ENCODE measurements around the gene SSC5D. TPM values are rescaled to one million over a fixed set of nuclear protein-coding genes. Genes with fewer than 3 reads are reported as not detected.

Gene SSC5D
- polyA plus RNA-seq, 1 of the 3 experiments (the other 2 are of a cell fraction), result 4.9 TPM

DNA sequence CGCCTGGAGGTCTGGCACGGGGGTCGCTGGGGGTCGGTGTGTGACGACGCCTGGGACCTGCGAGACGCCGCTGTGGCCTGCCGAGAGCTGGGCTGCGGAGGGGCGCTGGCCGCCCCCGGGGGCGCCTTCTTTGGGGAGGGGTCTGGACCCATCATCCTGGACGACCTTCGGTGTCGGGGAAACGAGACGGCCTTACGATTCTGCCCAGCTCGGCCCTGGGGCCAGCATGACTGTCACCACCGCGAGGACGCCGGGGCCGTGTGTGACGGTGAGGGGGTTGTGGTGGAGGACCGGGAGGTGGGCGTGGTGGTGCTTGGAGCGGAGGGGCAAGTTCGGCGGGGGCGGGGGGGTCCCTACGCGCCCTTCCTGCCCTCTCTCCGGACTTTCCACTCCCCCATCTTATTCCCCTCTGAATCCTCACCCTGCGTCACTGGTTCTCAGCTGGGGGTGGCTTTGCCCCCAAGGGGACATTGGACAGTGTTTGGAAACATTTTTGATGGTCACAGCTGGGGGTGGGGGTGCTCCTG is 5.5 kb downstream of the SSC5D start:
- Histone ChIP-seq H3K79me2 (ENCODE audit: insufficient read depth) (no peaks in the 10 kb centered on the region), H3K36me3 (replicated peaks in 1 of 2; ENCODE audit: control insufficient read depth in 1 of 2, insufficient read depth in 2 of 2, low read length in 1 of 2) (no peaks in the 10 kb centered on the region), H3K27ac (ENCODE audit: low read depth in 2 of 2, low read length in 1 of 2) (peak overlapping the region in 1 of 2 experiments; percentile 25; a peak in 1 of 4 replicates), H3K9me2 (no peaks in the 10 kb centered on the region), H2AFZ (ENCODE audit: low read depth) (no peak overlapping the region), H3K4me2 (no peak overlapping the region; the same call in 1 of the 2 replicates), H3K27me3 (ENCODE audit: insufficient read depth) (no peaks in the 10 kb centered on the region), H3K9me3 (no peaks in the 10 kb centered on the region), H4K20me1 (ENCODE audit: insufficient read depth) (no peaks in the 10 kb centered on the region), H3K9ac (no peak overlapping the region), H3K4me3 (ENCODE audit: low read depth in 2 of 2, low read length in 1 of 2) (no peak overlapping the region), H3F3A (replicated peaks; ENCODE audit: insufficient read depth) (peaks cover 10% of the 10 kb centered on the region), H3K4me1 (ENCODE audit: control insufficient read depth in 1 of 2, insufficient read depth in 2 of 2, low read depth in 1 of 2, low read length in 1 of 2) (peaks cover 0 to 34% of the 10 kb centered on the region in 2 experiments; a peak in 1 of 4 replicates)
- TF ChIP-seq FOXM1 (IDR thresholded peaks at IDR 0.05; ENCODE audit: low read depth), result no peak
- no peak for TF ChIP-seq RXRA (IDR thresholded peaks at IDR 0.05; ENCODE audit: borderline replicate concordance, low read depth)
- WGBS (ENCODE audit: low lambda C conversion rate), result 81% methylated on average over 17 of the region's 38 CpGs
- DNase-seq, result no peak
- POLR2A ChIA-PET, result interaction anchor here (0.7 kb wide), 1 partner anchor 17 kb away, joined by 3 read pairs; no protein-coding TSS in a partner anchor
- CTCF ChIA-PET, result interaction anchor here (0.5 to 15.1 kb wide), 4 partner anchors 11 to 139 kb away, joined by 3 to 162 read pairs (median 18); partner anchors contain the start of gene ZNF865

DNA sequence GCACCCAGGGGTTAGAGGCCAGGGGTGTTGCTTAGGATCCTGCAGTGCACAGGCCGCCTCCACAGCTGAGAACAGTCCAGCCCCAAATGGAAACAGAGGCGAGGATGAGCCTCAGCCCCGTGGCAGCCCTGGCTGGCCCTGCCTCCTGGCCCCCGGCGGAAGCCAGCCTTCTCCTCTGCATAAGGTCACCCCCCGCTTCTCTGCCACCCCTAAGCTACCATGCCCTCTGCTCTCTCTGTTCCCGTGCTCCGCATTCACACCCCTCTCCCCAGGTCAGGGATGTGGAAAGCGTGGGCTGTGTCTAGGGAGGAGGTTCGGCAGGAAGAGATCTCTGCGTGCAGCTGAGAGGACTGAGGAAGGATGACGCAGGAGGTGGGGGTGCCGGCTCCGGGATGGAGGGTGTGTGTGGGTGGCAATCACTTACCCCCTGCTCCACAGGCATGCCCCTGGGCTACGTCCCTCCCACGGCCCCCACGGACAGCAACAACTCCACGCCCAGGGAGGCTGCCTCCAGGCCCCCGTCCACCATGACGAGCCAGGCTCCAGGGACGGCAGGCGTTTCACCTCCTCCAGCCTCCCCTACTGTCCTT is 6.0 kb downstream of the SSC5D start:
- H3K4me3 ChIP-seq (ENCODE audit: low read depth in 2 of 2, low read length in 1 of 2), result no peak overlapping the region
- no peak overlapping the region for H3K9ac ChIP-seq
- no peak overlapping the region for H3K4me2 ChIP-seq
- H3K79me2 ChIP-seq (ENCODE audit: insufficient read depth), result no peaks in the 10 kb centered on the region
- peaks cover 0 to 35% of the 10 kb centered on the region in 2 experiments; a peak in 1 of 4 replicates for H3K4me1 ChIP-seq (ENCODE audit: control insufficient read depth in 1 of 2, insufficient read depth in 2 of 2, low read depth in 1 of 2, low read length in 1 of 2)
- H3K27me3 ChIP-seq (ENCODE audit: insufficient read depth), result no peaks in the 10 kb centered on the region
- H4K20me1 ChIP-seq (ENCODE audit: insufficient read depth), result no peaks in the 10 kb centered on the region
- no peak for DNase-seq
- peaks cover 10% of the 10 kb centered on the region for H3F3A ChIP-seq (replicated peaks; ENCODE audit: insufficient read depth)
- no peak overlapping the region for H2AFZ ChIP-seq (ENCODE audit: low read depth)
- H3K9me2 ChIP-seq, result no peaks in the 10 kb centered on the region
- H3K36me3 ChIP-seq (replicated peaks in 1 of 2; ENCODE audit: control insufficient read depth in 1 of 2, insufficient read depth in 2 of 2, low read length in 1 of 2), result no peaks in the 10 kb centered on the region
- ChIA-PET CTCF (interaction anchor here (0.5 to 15.1 kb wide), 5 partner anchors 8 to 138 kb away, joined by 3 to 162 read pairs (median 7); partner anchors contain the start of gene ZNF865), POLR2A (interaction anchor here (1.1 kb wide), 1 partner anchor 353 kb away, joined by 3 read pairs; no protein-coding TSS in a partner anchor)
- TF ChIP-seq MEF2A (IDR thresholded peaks at IDR 0.05; ENCODE audit: borderline replicate concordance, low read depth) (no peak), TAF1 (IDR thresholded peaks at IDR 0.05; ENCODE audit: borderline replicate concordance, low read depth, low read length) (no peak)
- 89% methylated on average over 11 of the region's 22 CpGs for WGBS (ENCODE audit: low lambda C conversion rate)
- H3K27ac ChIP-seq (ENCODE audit: low read depth in 2 of 2, low read length in 1 of 2), result no peak overlapping the region
- H3K9me3 ChIP-seq, result no peaks in the 10 kb centered on the region

DNA sequence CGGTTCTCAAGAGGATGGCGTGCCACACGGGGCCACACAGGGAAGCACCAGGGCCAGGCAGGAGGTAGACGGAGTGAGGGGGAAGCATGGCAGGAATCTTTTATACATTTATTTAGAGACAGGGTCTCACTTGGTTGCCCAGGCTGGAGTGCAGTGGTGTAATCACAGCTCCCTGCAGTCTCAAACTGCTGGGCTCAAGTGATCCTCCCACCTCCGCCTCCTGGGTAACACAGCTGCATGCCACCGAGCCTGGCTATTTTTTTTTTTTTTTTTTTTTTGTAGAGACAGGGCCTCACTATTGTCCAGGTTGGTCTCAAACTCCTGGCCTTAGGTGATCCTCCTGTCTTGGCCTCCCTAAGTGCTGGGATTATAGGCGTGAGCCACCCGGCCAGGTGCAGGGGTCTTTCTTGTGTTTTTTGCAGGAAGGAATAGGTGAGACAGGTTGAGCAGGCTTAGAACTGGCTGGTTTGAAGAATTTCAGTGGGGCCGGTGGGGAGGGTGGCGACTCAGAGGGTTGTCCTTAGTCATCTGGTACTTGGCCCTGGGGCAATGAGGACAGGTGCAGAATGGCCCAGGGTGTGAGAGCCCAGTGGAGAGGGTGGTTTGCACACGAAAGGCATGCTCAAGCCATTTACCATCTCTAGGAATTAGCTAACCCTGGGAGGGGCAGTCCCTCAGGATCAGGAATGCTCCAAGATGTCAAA is 7.6 kb downstream of the SSC5D start:
- Histone ChIP-seq H3K9me2 (no peaks in the 10 kb centered on the region), H4K20me1 (ENCODE audit: insufficient read depth) (no peaks in the 10 kb centered on the region), H3K27me3 (ENCODE audit: insufficient read depth) (no peaks in the 10 kb centered on the region), H3K9ac (no peak overlapping the region), H3K27ac (ENCODE audit: low read depth in 2 of 2, low read length in 1 of 2) (no peak overlapping the region), H3K4me2 (no peak overlapping the region), H2AFZ (ENCODE audit: low read depth) (no peak overlapping the region), H3K9me3 (no peaks in the 10 kb centered on the region), H3K4me3 (ENCODE audit: low read depth in 2 of 2, low read length in 1 of 2) (no peak overlapping the region), H3K79me2 (ENCODE audit: insufficient read depth) (no peaks in the 10 kb centered on the region), H3K4me1 (ENCODE audit: control insufficient read depth in 1 of 2, insufficient read depth in 2 of 2, low read depth in 1 of 2, low read length in 1 of 2) (peaks cover 0 to 30% of the 10 kb centered on the region in 2 experiments; a peak in 1 of 4 replicates), H3F3A (replicated peaks; ENCODE audit: insufficient read depth) (peaks cover 10% of the 10 kb centered on the region), H3K36me3 (replicated peaks in 1 of 2; ENCODE audit: control insufficient read depth in 1 of 2, insufficient read depth in 2 of 2, low read length in 1 of 2) (no peaks in the 10 kb centered on the region)
- no peak for DNase-seq
- WGBS (ENCODE audit: low lambda C conversion rate), result 98% methylated on average over 11 of the region's 11 CpGs
- no peak for TF ChIP-seq ZBTB33 (IDR thresholded peaks at IDR 0.05; ENCODE audit: borderline replicate concordance, low read depth)
- TF ChIP-seq FOSL2 (IDR thresholded peaks at IDR 0.05; ENCODE audit: borderline replicate concordance, low read depth), result no peak
- no peak for TF ChIP-seq FOXM1 (IDR thresholded peaks at IDR 0.05; ENCODE audit: low read depth)
- no peak for TF ChIP-seq USF2 (IDR thresholded peaks at IDR 0.05; ENCODE audit: borderline replicate concordance, low read depth, low read length)
- TF ChIP-seq CHD2 (IDR thresholded peaks at IDR 0.05; ENCODE audit: low read length, partially characterized antibody), result no peak
- TF ChIP-seq RAD21 (IDR thresholded peaks at IDR 0.05; ENCODE audit: low read length), result no peak
- no peak for TF ChIP-seq TAF1 (IDR thresholded peaks at IDR 0.05; ENCODE audit: borderline replicate concordance, low read depth, low read length)
- no peak for TF ChIP-seq POLR2AphosphoS5 (IDR thresholded peaks at IDR 0.05; ENCODE audit: low read depth, low read length)
- TF ChIP-seq NRF1 (IDR thresholded peaks at IDR 0.05; ENCODE audit: low read depth, low read length), result no peak
- TF ChIP-seq FOXJ3 (CRISPR knock-in tag; IDR thresholded peaks at IDR 0.05), result no peak
- no peak for TF ChIP-seq SIN3A (IDR thresholded peaks at IDR 0.05; ENCODE audit: borderline replicate concordance, low read depth, low read length)
- TF ChIP-seq ELF1 (IDR thresholded peaks at IDR 0.05), result no peak
- ChIA-PET POLR2A (no interaction called here), CTCF (interaction anchor here (1.0 to 15.1 kb wide), 4 partner anchors 9 to 110 kb away, joined by 3 to 162 read pairs (median 19); no protein-coding TSS in a partner anchor)
